RCC 7860 (cell line): ENCODE data around the gene DUSP12.
"Not testable (repeated sequence)": the region's sequence is repeated elsewhere in the genome, so short reads cannot be mapped to it uniquely, and the experiment has no call there.

ENCODE experiments used
- DNase-seq: peaks from one replicate; pipeline ENCODE4 v3.0.0-alpha.2; 2015; ENCODE audit warnings: low spot score
- FAIRE-seq: peaks from 2 replicates; lab custom pipeline; 2012; peaks lifted over from hg19 to GRCh38; lab: Jason Lieb, UNC

The DUSP12 gene

GRCh38 chr1:161768986-161769672 is 19.5 kb downstream of the DUSP12 start:
- FAIRE-seq (no peak), DNase-seq (no peak)

- not testable (repeated sequence) for DNase-seq, FAIRE-seq
Observed at GRCh38 chr1:161769673-161770045, 20.1 kb downstream of the DUSP12 start.

- FAIRE-seq = no peak
- DNase-seq = no peak
Observed at GRCh38 chr1:161770250-161770649, 20.7 kb downstream of the DUSP12 start.

GRCh38 chr1:161771161-161771560 is 21.6 kb downstream of the DUSP12 start:
- FAIRE-seq (no peak), DNase-seq (no peak)

- FAIRE-seq (no peak), DNase-seq (no peak)
Observed at GRCh38 chr1:161771973-161772372, 22.4 kb downstream of the DUSP12 start.

GRCh38 chr1:161772397-161772796 is 22.8 kb downstream of the DUSP12 start:
- DNase-seq = no peak
- no peak for FAIRE-seq

GRCh38 chr1:161773791-161774190 is 24.2 kb downstream of the DUSP12 start:
- no peak for FAIRE-seq
- no peak for DNase-seq

GRCh38 chr1:161777261-161777660 is 27.7 kb downstream of the DUSP12 start:
- DNase-seq (no peak), FAIRE-seq (no peak)

GRCh38 chr1:161778522-161778921 is 28.9 kb downstream of the DUSP12 start:
- DNase-seq (no peak), FAIRE-seq (no peak)

GRCh38 chr1:161779393-161779792 is 29.8 kb downstream of the DUSP12 start:
- DNase-seq = no peak
- FAIRE-seq = no peak

- no peak for DNase-seq
Observed at GRCh38 chr1:161781995-161782394, 32.4 kb downstream of the DUSP12 start.

GRCh38 chr1:161782886-161783285 is 33.3 kb downstream of the DUSP12 start:
- FAIRE-seq (no peak), DNase-seq (no peak)

More at GRCh38 chr1:161781995-161782394, 32.4 kb downstream of the DUSP12 start:
- no peak for FAIRE-seq

- no peak for DNase-seq
- no peak for FAIRE-seq
Observed at GRCh38 chr1:161784968-161785367, 35.4 kb downstream of the DUSP12 start.

GRCh38 chr1:161787355-161787754 is 37.8 kb downstream of the DUSP12 start:
- FAIRE-seq (no peak), DNase-seq (no peak)

- no peak for DNase-seq
- no peak for FAIRE-seq
Observed at GRCh38 chr1:161790587-161791317, 41.2 kb downstream of the DUSP12 start.

GRCh38 chr1:161791904-161792655 is 42.5 kb downstream of the DUSP12 start:
- FAIRE-seq (no peak), DNase-seq (no peak)

GRCh38 chr1:161792740-161793139 is 43.2 kb downstream of the DUSP12 start:
- peak; percentile 86 for DNase-seq
- peak; percentile 88 for FAIRE-seq

GRCh38 chr1:161799792-161800191 is 50.2 kb downstream of the DUSP12 start:
- DNase-seq = no peak
- FAIRE-seq = no peak

- FAIRE-seq (no peak), DNase-seq (no peak)
Observed at GRCh38 chr1:161801955-161802354, 52.4 kb downstream of the DUSP12 start.

GRCh38 chr1:161803181-161803580 is 53.6 kb downstream of the DUSP12 start:
- FAIRE-seq (no peak), DNase-seq (no peak)

GRCh38 chr1:161805399-161806197 is 56.0 kb downstream of the DUSP12 start:
- FAIRE-seq (no peak), DNase-seq (no peak)
